MV-4-11 (cell line): ENCODE measurements around the gene CRLF3.

Experiments
- DNase-seq: peaks from one replicate; lab custom pipeline; 2025; lab: John Stamatoyannopoulos, UW

The CRLF3 gene, protein sequence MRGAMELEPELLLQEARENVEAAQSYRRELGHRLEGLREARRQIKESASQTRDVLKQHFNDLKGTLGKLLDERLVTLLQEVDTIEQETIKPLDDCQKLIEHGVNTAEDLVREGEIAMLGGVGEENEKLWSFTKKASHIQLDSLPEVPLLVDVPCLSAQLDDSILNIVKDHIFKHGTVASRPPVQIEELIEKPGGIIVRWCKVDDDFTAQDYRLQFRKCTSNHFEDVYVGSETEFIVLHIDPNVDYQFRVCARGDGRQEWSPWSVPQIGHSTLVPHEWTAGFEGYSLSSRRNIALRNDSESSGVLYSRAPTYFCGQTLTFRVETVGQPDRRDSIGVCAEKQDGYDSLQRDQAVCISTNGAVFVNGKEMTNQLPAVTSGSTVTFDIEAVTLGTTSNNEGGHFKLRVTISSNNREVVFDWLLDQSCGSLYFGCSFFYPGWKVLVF

GRCh38 chr17:30824356-30825145 is at the start of gene CRLF3:
TSS of gene CRLF3 (minus strand) at chr17:30824692. CDS start at chr17:30824651, 41 bp downstream.
- DNase-seq: peak; percentile 85

DNA sequence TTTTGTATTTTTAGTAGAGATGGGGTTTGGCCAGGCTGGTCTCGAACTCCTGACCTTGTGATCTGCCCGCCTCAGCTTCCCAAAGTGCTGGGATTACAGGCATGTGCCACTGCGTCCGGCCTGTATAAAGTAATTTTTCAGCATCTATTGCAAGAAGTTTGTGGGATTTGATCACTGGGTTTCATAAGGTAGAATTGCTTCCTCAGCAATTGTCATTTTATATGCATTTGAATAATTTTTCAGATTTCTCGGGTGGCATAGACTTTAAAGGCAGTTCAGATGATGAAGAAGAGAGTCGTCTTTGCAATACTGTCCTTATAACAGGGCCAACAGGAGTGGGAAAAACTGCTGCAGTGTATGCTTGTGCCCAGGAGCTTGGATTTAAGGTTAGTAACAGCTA is 44.5 kb upstream of the CRLF3 start:
- no peak for DNase-seq

GRCh38 chr17:30864636-30865035 is 40.1 kb upstream of the CRLF3 start:
- no peak for DNase-seq

- peak; percentile 56 for DNase-seq
These were observed 34.2 kb upstream of the CRLF3 start for GRCh38 chr17:30858556-30859250.

- DNase-seq: no peak
These were observed 29.7 kb upstream of the CRLF3 start for GRCh38 chr17:30854146-30854545.

DNA sequence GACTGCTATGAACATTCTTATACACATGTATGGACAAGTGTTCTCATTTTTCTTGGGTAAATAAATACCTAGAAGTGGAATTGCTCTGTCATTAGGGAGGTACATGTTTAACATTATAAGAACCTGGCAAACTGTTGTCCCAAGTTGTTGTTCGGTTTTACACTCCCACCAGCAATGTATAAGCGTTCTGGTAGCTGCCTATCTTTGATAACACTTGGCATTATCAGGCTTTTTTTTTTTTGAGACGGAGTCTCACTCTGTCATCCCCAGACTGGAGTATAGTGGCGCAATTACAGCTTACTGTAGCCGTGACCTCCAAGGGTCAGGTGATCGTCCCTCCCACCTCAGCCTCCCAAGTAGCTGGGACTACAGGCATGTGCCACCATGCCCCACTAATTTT is 23.5 kb upstream of the CRLF3 start:
- DNase-seq: no peak

GRCh38 chr17:30840771-30841170 is 16.3 kb upstream of the CRLF3 start:
- DNase-seq: peak; percentile 91

GRCh38 chr17:30838202-30838807 is 13.8 kb upstream of the CRLF3 start:
- no peak for DNase-seq

GRCh38 chr17:30832438-30833124 is 8.1 kb upstream of the CRLF3 start:
- DNase-seq: no peak

DNA sequence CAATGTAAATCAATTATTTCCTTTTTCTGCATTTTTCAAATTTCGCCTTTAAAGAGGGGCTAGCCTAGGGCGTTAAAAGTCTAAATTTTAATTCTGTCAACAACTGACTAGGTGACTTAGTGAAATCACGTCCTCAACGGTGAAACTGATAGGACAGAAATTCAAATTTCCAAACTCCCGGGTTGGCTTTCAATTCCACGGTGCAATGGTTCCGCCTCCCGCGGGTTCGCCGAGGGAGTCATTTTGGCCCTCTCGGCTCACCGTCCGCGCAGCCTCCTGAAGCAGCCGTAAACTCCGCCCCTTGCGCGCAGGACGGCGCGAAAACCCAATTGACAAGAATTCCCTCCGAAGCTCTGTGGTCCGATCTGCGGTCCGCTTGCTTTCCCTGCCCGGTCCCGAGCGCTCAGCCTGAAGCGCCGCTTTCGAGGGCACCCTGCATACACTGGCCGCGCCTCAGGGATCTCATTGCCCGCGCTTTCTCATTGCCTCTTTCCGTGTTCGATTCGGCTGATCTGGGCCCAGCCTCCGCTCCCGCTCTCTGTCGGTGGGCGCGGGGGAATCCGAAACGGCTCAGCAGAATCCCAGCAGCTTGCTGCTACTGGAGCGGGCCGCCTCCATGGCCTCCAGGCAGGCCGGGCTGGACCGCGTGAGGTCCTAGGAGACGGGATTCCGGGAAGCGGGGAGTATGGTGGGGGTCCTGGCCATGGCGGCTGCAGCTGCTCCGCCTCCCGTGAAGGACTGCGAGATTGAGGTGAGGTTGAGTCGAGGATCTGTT is 7.4 kb upstream of the CRLF3 start, which contains the start of gene ATAD5:
Gene ATAD5 (plus strand): TSS at position 304 of the 775 bp plus-strand sequence. CDS start 382 bp downstream, at position 686.
- peak; percentile 82 for DNase-seq

DNA sequence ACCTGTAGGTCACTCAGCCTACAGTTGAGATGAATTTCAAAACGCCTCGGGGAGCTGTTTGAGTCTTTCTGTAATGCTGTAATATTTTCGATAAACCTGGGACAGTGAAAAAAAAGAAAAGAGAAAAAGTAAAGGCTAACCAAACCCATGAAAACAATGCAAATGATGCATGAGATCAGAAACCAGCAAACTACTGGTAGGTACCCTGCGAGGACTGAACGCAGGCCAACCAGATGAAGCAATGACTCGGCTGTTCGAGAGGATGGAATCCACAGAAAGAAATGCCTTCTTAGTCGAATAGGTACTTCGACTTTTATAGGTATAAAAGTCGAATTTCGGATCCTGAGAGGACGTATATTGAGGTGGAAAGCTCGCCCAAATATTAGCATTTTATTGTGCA is 6.8 kb upstream of the CRLF3 start:
- DNase-seq: no peak

GRCh38 chr17:30829022-30829421 is 4.5 kb upstream of the CRLF3 start:
- no peak for DNase-seq

- DNase-seq: no peak
These were observed 2.6 kb upstream of the CRLF3 start for GRCh38 chr17:30827082-30827481.

GRCh38 chr17:30824002-30824355 is 513 bp downstream of the CRLF3 start:
- DNase-seq: no peak

GRCh38 chr17:30823421-30823820 is 1.1 kb downstream of the CRLF3 start:
- DNase-seq: no peak

- DNase-seq: peak; percentile 1
These were observed 1.6 kb downstream of the CRLF3 start for GRCh38 chr17:30822919-30823318.

- peak; percentile 40 for DNase-seq
These were observed 2.4 kb downstream of the CRLF3 start for GRCh38 chr17:30821871-30822723.

DNA sequence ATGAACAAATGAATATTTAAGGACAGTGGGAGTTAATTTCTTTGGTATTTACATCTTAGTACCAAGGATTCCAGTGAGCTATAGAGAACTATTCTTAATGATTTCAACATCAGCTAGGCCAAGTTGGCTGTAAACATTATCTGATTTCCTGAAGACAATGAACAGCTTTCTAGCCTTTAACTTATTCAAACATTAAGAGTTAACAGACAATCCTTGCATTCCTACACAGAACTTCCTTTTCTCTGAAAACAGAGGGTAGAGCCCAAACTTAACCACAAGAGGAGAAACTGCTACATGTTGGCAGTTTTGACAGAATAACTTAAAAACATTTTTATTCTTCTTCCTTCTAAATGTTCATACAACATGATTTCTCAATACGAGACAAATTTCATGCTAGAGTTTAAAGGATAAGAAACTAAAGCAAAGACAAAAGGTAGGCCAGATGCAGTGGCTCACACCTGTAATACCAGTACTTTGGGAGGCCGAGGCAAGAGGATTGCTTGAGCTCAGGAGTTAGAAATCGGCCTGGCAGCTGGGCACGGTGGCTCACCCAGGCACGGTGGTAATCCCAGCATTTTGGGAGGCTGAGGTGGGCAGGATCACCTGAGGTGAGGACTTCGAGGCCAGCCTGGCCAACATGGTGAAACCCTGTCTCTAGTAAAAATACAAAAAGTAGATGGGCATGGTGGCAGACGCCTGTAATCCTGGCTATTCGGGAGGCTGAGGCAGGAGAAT is 4.4 kb downstream of the CRLF3 start:
- DNase-seq: peak; percentile 51

- DNase-seq: no peak
These were observed 8.3 kb downstream of the CRLF3 start for GRCh38 chr17:30816165-30816564.
